HL-60/S4 (cell line): ENCODE results near the gene SLC37A3.
"Not testable (repeated sequence)": the region's sequence is repeated elsewhere in the genome, so short reads cannot be mapped to it uniquely, and the experiment has no call there.

Experiments used
- in situ Hi-C: fragments of 300-500 bp; cut with MboI; formaldehyde crosslinking; loops from 2 replicates; pipeline ENCODE4 v1.14.3; 2022; ENCODE audit warnings: low sequenced_read_pairs

Gene SLC37A3

DNA sequence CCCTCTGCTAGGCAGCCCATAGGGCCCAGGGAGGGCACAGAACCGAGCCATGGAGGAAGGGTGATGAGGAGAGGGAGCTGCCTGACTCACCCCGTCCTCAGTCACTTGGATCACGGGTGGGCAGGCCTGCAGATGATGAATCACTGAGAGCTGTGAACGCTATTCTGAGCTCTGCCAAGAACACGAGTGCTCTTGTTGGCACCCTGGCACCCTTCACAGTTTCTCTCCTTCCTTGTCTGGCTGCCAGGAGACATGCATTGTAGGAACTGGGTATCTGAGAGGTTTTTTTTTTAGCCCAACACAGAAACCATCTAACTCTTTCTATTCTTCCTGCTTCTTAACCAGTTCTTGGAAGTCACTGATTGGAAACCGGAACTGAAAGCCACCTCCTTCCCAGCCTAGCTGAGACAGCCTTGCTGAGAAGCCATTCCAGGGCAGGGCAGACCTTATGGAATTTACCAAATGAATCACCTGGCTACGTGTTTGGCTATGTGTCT lies 82.1 kb downstream of the SLC37A3 start:
- in situ Hi-C loops = no loop called here

DNA sequence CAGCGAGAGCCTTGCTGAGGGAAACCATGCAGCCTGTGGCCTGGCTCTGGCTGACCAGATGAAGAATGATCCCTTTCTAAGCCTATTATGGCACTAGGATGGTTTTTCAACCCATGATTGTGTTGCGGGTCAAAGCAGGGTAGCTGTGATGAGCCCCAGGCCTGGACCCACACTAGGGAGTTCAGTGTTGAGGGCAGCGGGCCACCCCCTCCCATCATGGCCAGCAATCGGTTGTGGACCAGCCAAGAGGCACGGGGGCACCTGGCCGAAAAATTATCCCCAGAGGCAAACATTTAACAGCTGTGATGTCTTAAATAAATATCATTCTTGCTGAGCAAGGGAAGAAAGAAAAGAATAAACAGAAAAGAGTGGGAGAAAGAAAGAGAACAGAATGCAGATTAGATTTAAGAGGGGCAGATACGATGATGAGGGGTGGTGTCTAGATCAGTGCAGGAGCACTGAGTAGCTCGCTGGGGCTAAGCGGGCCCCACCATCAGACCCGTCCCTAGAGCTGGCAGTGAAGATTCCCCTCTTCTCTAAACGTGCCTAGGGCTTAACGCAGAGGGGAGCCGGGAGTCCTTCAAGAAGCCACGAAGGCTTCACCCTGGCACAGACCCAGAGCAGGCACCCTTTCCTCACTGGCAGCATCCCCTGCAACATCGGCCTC lies 82.7 kb downstream of the SLC37A3 start:
- in situ Hi-C loops = no loop called here

DNA sequence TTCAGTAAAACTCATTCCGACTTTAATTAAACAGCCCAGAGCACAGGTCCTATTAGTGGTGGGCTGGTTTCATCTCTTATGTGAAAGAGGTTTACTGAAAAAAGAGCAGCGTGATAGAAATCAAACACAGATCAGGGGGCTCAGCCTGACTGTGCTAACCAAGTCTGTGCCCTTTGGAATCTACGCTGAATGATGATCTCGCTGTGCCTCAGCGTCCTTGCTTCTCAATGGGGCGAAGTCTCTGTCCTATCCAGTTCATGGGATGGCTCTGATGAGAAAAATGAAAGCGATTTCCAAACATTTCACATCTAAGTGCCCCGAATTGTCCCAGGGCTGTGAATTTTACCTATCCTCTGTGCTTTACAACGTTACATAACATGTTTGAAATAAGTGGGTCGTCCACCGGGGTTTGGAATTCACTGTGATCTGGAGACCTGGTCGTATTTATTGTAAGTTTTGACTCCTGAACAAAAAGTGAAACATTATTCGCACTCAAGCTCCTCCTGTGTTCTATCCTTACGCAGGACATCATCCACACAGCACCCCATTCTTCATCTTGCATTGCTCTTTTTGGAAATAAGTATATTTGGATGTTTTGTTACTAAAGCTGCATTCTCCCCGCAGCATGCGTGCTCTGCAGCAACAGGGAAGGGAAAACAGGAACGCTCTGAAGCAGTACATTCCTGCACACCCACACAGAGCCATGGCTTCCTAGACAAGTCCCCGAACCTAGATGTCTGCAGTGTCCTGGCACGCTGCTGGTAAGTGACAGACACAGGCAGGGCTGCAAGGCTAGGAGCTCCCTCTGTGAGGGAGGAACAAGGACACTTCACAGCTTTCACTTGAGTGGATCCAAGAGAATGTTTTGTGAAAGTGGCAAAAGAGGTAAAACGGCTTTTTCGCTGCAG lies 83.5 kb downstream of the SLC37A3 start:
- in situ Hi-C loops = no loop called here

DNA sequence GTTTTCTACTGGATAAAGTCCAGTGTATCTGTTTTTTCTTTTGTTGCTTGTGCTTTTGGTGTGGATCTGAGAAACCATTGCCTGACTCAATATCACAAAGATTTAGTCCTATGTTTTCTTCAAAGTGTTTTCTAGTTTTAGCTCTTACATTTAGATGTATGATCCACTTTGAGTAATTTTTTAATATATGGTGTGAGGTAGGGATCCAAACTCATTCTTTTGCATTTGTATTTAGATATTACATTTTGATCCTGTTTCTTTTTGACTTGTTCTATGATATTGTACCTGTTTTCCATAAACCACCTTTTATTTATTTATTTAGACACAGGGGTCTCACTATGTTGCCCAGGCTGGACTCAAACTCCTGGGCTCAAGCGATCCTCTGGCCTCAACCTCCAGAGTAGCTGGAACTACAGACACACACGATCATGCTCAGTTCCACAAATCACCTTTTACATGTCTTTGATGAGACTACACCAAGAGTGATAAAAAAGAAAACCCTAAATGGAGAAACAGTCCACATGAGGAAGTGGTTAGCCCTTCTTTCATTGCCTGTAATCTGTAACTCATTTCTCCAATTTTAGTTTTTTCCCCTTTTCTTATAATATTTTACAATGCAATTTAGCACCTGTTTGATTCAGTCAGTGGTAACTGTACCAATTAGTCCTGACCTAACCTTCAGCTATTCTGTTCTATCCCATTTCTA lies 86.0 kb downstream of the SLC37A3 start:
- in situ Hi-C loops = no loop called here

DNA sequence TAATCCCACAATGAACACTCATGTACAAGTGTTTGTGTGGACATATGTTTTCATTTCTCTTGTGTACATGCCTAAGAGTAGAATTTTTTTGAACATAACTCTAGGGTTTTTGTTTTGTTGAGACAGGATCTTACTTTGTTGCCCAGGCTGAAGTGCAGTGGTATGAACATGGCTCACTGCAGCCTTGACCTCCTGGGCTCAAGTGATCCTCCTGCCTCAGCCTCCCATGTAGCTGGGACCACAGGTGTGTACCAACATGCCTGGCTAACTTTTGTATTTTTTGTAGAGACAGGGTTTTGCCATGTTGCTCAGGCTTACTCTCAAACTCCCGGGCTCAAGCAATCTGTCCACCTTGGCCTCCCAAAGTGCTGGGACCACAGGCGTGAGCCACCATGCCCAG lies 87.2 kb downstream of the SLC37A3 start:
- in situ Hi-C loops = not testable (repeated sequence)

DNA sequence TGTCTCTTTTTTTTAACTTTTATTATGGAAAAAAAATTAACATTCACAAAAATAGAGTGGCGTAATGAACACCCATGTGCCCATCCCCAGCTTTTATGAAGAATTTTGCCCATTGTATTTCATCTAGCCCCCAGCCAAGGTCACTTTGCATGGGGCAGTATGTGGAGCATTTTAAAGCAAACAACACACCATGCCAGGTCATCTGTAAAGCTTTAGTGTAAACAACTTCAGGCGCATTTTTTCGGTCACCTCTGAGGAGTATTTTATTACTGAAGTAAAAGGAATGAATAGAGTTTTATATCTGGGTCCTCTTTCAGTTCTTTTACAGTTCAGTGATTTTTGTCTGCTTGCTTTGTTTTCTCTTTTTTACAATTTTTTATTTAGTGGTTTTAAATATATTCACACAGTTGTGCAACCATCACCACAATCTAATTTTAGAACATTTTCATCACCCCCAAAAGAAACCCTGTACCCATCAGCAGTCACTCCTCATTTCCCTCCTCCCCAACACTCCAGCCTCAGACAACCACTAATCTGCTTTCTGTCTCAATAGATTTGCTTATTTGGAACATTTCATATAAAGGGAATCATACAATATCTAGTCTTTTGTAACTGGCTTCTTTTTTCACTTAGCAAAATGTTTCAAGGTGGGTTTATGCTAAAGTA lies 87.9 kb downstream of the SLC37A3 start:
- in situ Hi-C loops = no loop called here

DNA sequence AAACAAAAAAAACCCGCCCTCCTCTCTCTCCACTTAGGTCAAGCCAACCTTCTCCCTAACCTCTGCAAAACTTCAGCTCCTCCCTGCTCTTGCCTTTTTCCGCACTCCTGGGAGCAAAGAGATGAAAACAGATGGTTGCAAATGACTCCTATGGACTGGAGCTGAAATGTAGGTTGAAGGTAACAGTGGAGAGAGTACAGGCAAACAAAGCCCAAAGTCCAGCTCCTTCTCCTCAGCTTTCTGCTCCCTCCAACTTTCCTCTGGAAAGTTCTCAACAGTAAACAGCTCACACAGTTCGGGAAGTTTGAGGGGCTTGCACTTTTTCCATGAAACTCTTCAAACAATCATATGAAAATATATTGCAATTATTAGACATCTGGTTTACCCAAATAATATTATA lies 90.3 kb downstream of the SLC37A3 start:
- in situ Hi-C loops = no loop called here

DNA sequence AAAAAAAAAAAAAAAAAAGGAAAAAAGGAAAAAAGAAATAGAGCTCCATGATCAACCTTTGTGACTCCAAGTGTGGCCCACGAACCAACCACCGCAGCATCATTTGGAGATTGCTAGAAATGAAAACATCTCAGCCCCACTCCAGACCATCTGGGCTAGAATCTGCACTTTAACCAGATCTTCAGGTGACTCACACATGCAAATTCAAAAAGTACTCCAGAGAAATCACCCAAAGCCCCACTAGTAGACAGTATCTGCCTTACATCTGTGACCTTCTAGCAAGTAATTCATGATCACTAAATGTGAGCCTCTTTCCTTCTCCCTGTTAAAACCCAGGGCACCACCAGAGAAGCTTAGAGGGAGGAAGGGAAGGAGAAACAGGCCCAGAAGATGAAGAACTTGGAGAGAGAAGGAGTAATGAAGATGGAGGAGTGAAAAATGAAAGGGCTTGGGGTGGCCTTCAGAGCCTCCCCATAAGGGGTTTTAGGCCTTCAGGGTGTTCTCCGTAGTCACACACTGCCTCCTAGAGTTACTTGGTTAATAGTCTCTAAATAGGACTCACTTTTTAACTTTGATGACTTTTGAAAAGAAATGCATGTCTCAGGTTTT lies 94.0 kb downstream of the SLC37A3 start:
- in situ Hi-C loops = no loop called here

DNA sequence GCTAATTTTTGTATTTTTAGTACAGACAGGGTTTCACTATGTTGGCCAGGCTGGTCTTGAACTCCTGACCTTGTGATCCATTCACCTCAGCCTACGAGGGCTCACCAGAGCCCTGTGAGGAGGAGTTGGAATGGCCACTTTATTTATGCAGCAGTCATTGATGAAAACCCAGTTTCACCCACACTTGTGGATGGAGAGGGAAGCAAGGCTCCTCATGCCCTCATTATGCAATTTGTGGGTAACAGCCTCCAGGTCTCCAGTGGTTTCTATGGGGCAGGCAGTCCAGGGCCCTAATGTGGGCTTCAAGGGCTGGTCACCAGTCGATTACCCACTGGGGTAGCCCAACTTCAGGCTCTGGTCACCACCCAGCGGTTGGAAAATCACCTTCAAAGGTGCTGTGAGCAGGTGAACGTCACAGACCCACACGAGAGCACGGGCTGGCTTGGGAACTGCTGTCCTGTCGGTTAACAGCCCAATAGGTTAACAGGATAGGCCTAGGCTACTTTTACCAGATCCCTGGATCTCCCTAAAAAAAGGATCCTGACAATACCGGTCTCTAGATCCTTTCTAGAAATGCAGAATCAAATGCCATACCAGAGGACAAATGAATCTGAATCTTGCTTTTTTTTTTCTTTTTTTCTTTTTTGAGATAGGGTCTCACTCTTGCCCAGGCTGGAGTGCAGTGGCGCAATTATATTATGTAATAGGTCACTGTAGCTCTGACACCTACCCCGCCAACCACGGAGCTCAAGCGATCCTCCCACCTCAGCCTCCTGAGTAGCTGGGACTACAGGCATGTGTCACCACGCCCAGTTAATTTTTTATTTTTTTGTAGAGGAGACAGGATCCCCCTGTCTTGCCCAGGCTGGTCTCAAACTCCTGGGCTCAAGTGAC lies 97.8 kb downstream of the SLC37A3 start:
- in situ Hi-C loops = no loop called here

DNA sequence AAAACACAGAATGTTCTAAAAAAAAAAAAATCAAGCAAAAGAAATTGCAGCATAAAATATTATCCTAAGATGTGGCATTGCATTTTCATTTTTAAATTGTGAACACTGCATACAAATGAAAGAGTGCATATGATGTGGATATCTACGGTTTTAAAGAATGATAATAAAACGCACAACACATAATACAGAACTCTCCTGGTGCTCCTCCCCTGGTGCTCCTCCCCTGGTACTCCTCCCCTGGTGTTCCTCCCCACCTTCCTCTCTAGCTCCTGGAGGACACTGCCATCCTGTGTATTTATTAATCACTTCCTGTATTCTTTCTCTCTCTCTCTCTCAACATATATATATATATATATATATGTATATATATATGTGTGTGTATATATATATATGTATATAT lies 100.1 kb downstream of the SLC37A3 start:
- in situ Hi-C loops = no loop called here

DNA sequence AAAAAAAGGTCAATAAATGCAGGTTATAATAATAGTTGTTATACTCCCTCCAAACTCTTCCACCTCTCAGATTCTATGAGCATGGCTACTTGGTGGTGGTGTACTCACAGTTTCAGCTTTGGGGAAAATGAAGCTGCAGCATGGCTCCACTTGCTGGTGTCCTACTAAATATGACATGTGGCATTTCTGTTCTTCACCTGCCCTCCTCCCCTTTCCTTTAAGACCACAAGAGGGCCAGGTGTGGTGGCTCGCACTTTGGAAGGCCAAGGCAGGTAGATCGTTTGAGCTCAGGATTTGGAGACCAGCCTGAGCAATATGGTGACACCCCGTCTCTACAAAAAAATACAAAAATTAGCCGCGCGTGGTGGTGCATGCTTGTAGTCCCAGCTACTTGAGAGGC lies 101.1 kb downstream of the SLC37A3 start:
- in situ Hi-C loops = no loop called here

DNA sequence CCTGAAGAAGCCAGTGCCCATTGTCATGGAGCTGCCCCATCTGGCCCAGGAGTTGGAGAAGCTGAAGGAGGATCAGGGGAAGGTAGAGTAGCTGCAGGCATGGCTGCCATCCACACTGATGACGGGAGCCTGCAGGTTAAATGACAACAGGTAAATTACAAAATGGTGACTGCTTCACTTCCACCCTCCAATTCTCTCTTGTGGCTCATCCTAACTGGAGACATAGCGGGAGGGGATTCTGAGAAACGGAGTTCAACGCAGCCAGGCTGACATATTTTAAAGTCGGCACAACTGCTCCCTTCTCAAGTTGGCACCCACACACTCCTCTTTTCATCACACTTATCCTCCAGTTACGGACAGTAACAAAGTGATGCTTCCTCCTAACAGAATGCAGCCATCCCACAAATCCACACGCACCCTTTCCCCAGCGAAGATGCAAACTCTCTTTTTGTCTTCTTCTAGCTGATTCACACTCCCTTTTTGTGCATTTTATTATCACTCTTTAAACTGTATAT lies 103.0 kb downstream of the SLC37A3 start:
- in situ Hi-C loops = no loop called here

DNA sequence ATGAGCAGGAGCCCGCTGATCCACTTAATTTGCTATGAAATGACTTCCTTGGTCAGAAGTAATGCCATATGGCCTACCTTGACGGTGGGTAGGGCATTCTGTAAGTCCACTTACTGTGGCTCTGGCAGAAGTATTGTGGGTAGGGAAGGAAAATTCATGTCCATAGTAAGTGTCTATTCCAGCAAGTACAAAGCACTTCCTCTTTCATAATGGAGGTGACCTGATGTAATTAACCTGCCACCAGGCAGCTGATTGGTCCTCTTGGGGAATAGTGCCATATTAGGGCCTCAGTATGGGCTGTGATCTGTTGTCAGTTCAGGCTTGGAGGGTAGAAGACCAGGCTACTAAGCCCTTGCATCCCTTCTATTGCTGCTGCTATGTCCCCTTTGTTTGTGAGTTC lies 103.9 kb downstream of the SLC37A3 start:
- in situ Hi-C loops = no loop called here

DNA sequence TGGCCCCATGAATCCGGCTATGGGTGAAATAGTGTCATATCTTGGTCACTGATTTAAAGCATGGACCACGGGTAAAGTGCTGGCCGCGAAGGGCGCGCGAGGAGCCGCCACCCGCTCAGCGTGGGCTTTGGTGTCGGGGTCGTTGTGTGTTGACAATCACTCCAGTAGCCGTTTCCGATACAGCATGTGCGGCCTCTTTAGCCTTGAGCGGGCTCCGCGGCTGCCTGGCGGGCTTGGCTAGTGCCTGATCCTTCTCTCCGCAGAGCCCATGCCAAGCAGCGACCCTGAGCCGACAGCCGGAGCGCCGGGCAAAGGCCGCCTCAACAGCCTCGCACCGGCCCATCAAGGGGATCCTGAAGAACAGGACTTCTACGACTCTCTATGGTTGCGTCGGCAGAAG lies 105.9 kb downstream of the SLC37A3 start:
- in situ Hi-C loops = no loop called here

DNA sequence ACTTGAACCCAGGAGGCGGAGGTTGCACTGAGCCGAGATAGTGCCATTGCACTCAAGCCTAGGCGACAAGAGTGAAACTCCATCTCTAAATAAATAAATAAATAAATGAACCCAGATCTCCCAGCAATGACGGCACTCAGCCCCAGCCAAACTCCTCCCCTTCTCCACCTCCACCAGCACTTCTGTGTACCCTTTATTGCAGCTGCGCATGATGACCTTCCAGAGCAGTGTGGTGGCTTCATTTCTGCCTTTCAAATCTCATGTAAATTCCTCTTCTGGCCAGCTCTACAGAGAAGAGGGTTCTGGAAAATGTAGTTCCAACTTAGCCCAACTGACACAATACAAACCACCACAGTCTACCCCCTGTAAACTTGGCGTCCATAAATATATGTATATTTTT lies 108.5 kb downstream of the SLC37A3 start:
- in situ Hi-C loops = no loop called here

DNA sequence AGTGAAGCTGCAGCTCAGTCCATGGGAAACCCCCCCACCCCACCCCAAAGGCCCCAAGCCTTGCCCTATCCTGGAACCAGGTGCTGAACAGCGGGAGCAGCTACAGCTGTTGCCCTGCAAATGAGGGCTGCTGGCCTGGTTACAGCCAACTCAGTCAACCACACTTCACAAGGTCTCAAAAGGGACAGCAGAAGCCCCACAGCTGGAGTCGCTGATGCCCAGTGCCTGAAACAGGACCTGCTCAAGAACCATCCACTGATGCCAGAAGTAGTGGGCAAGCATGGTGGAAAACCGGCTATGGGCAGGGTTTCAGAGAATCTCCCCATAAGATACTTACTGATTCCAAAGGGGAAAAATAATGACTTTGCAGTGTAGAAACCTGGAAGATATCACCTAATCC lies 110.3 kb downstream of the SLC37A3 start:
- in situ Hi-C loops = no loop called here

DNA sequence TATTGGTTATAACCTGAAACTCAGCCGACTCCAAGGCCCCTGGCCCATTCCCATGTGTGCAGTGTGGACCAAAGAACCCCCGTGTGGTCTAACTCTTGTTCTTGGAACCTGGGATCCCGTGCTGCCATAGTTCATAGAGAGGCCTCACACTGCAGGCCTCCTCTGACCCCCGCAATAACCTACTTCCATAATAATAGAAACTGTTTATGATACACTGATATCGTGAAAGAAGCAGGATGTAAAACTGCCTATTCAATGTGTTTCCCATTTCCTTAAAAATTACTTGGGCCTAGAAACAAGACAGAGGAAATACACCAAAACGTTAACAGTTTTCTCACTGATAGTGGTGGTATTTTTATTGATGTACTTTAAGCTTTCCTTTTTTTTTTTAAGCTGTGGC lies 112.4 kb downstream of the SLC37A3 start:
- in situ Hi-C loops = no loop called here

DNA sequence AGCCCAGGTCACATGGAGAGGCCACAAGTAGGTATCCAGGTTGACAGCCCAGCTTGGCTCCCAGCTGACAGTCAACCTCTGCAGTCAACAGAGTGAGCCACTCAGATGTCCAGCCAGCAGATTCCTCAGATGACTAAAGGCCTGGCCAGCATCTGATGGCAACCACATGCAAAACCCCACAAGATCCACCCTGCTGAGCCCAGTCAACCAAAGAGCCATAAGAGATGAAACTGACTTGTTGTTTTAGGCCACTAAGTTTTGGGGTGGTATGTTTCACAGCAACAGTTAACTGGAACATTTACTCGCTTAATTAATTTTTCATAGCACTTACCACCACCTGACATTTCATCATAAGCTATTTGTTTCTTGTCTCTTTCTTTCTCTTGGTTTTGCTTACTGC lies 114.3 kb downstream of the SLC37A3 start:
- in situ Hi-C loops = no loop called here
